SIG-M5 treated with dmso at 0.1 percent for 504 hours (cell line): ENCODE measurements around the gene MAB21L1.

Experiments used
- DNase-seq: peaks from one replicate; lab custom pipeline; 2025; ENCODE audit not compliant: unreplicated experiment; lab: John Stamatoyannopoulos, UW

Gene MAB21L1

GRCh38 chr13:35449821-35450220 lies 26.7 kb downstream of the MAB21L1 start:
- no peak for DNase-seq

GRCh38 chr13:35448465-35448864 lies 28.0 kb downstream of the MAB21L1 start:
- no peak for DNase-seq
